ENCODE measurements around the gene MR1. TPM values are rescaled to one million over a fixed set of nuclear protein-coding genes. Genes with fewer than 3 reads are reported as not detected.

MR1 gene
- total and polyA plus RNA-seq, 9 of the 15 experiments (the other 6 are each of a cell fraction or from before 2014, with no cell fraction given) = 9.7 to 21.7 (median 15.6) TPM

- no peak overlapping the region for H3K27ac ChIP-seq (ENCODE audit: extremely low read depth, low read depth, low read length)
- H4K20me1 ChIP-seq (replicated peaks; ENCODE audit: control insufficient read depth, insufficient read depth, low read length) = peaks cover 24% of the 10 kb centered on the region; the same call in 1 of the 2 replicates
- no peak overlapping the region for H3K4me3 ChIP-seq
- in situ Hi-C loops (cut with MboI) (no loop called here), intact Hi-C loops (cut with micrococcal nuclease) (no loop called here)
- ChIA-PET POLR2A (interaction anchor here (0.6 kb wide), 1 partner anchor 1213 kb away, joined by 3 read pairs; no protein-coding TSS in a partner anchor), CTCF (ENCODE audit: low intra/inter-chr PET ratio) (interaction anchor here (0.6 kb wide), 1 partner anchor 407 kb away, joined by 4 read pairs; no protein-coding TSS in a partner anchor)
- H3K9me1 ChIP-seq (ENCODE audit: control insufficient read depth, insufficient read depth, low read length) = no peaks in the 10 kb centered on the region
- ATAC-seq (no peak), DNase-seq (ENCODE audit: extremely low read depth in 1 of 4, low spot score in 3 of 4) (no peak), FAIRE-seq (no peak)
- H3K4me1 ChIP-seq (replicated peaks in 1 of 2; ENCODE audit: control insufficient read depth in 2 of 2, insufficient read depth in 2 of 2, low read length in 2 of 2) = peaks cover 3 to 8% of the 10 kb centered on the region in 2 experiments; a peak in 2 of 5 replicates
- WGBS (ENCODE audit: insufficient coverage, low coverage, missing lambda C conversion rate) = 96% methylated on average over 8 of the region's 8 CpGs
- peaks cover 17% of the 10 kb centered on the region; the same call in 1 of the 3 replicates for H3K36me3 ChIP-seq (ENCODE audit: control insufficient read depth, insufficient read depth, low read length)
- H2AFZ ChIP-seq (ENCODE audit: low read depth, low read length) = no peak overlapping the region
- BruUV-seq (replicated peaks) = no TSS peak
- H3K27me3 ChIP-seq (ENCODE audit: control insufficient read depth in 2 of 2, insufficient read depth in 2 of 2, low read length in 2 of 2) = no peaks in the 10 kb centered on the region
- no peak overlapping the region for H3K9ac ChIP-seq (ENCODE audit: insufficient read depth in 1 of 2, low read depth in 2 of 2, low read length in 2 of 2)
- no peak overlapping the region for H3K4me2 ChIP-seq (ENCODE audit: insufficient read depth, low read length)
- peaks cover 90% of the 10 kb centered on the region for H3K79me2 ChIP-seq (ENCODE audit: control insufficient read depth, insufficient read depth, low read length)
- no peaks in the 10 kb centered on the region for H3K9me3 ChIP-seq (replicated peaks; ENCODE audit: control insufficient read depth, insufficient read depth, low read depth, low read length)
- TF ChIP-seq, protein P1, sequence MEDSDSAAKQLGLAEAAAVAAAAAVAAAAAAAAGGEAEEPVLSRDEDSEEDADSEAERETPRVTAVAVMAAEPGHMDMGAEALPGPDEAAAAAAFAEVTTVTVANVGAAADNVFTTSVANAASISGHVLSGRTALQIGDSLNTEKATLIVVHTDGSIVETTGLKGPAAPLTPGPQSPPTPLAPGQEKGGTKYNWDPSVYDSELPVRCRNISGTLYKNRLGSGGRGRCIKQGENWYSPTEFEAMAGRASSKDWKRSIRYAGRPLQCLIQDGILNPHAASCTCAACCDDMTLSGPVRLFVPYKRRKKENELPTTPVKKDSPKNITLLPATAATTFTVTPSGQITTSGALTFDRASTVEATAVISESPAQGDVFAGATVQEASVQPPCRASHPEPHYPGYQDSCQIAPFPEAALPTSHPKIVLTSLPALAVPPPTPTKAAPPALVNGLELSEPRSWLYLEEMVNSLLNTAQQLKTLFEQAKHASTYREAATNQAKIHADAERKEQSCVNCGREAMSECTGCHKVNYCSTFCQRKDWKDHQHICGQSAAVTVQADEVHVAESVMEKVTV (CRISPR knock-in tag; IDR thresholded peaks at IDR 0.05) = no peak
- no peak for TF ChIP-seq HOXB6 (CRISPR knock-in tag; IDR thresholded peaks at IDR 0.05; ENCODE audit: borderline replicate concordance)
- TF ChIP-seq ZNF57 (CRISPR knock-in tag; IDR thresholded peaks at IDR 0.05) = no peak
- no peak for TF ChIP-seq MCM3 (IDR thresholded peaks at IDR 0.05)
- no peak for TF ChIP-seq EZH2 (IDR thresholded peaks at IDR 0.05; ENCODE audit: borderline replicate concordance, low read depth, low read length)
- no peak for TF ChIP-seq HNRNPK (IDR thresholded peaks at IDR 0.05; ENCODE audit: low read depth, low read length, poor library complexity, severe bottlenecking)
- TF ChIP-seq ZNF407 (IDR thresholded peaks at IDR 0.05; ENCODE audit: low read depth) = no peak
- no peak for TF ChIP-seq EWSR1 (IDR thresholded peaks at IDR 0.05; ENCODE audit: borderline replicate concordance, low read depth, partially characterized antibody)
- no peak for TF ChIP-seq MTA1 (IDR thresholded peaks at IDR 0.05; ENCODE audit: borderline replicate concordance)
- TF ChIP-seq SP1 (CRISPR knock-in tag; IDR thresholded peaks at IDR 0.05) = no peak
- TF ChIP-seq TGIF2 (CRISPR knock-in tag; IDR thresholded peaks at IDR 0.05) = no peak
- TF ChIP-seq KDM1A (IDR thresholded peaks at IDR 0.05) = no peak
Measured at GRCh38 chr1:181016563-181016962, 17.2 kb upstream of the MR1 start.
